Parathyroid adenoma (tissue), 2 donors: Measurements from ENCODE around the gene SNX10.

Source experiments
- H2AFZ ChIP-seq: fragments of 300-600 bp; sonication (generic); one replicate; pipeline ENCODE4 v1.7.0; 2017; ENCODE audit warnings: antibody characterized with exemption, mild to moderate bottlenecking
- H3K27ac ChIP-seq: fragments of 300-600 bp; sonication (generic); one replicate; pipeline ENCODE4 v1.7.0; 2017
- H3K27me3 ChIP-seq: fragments of 300-600 bp; sonication (generic); one replicate; pipeline ENCODE4 v1.7.0; 2017; ENCODE audit warnings: low read length; ENCODE audit not compliant: control insufficient read depth, insufficient read depth
- H3K36me3 ChIP-seq: fragments of 300-600 bp; sonication (generic); one replicate; pipeline ENCODE4 v1.7.0; 2017; ENCODE audit warnings: low read length; ENCODE audit not compliant: control insufficient read depth, insufficient read depth
- H3K4me1 ChIP-seq: fragments of 300-600 bp; sonication (generic); one replicate; pipeline ENCODE4 v1.7.0; 2017; ENCODE audit warnings: control low read depth
- H3K4me2 ChIP-seq: fragments of 300-600 bp; sonication (generic); one replicate; pipeline ENCODE4 v1.7.0; 2017; ENCODE audit warnings: low read length
- H3K4me3 ChIP-seq: fragments of 300-600 bp; sonication (generic); one replicate; pipeline ENCODE4 v1.7.0; 2017; ENCODE audit warnings: low read depth, low read length
- H3K79me2 ChIP-seq: fragments of 300-600 bp; sonication (generic); one replicate; pipeline ENCODE4 v1.7.0; 2017; ENCODE audit warnings: control low read depth
- H3K9ac ChIP-seq: fragments of 300-600 bp; sonication (generic); one replicate; pipeline ENCODE4 v1.7.0; 2017; ENCODE audit warnings: mild to moderate bottlenecking
- H3K9me3 ChIP-seq: fragments of 300-600 bp; sonication (generic); one replicate; pipeline ENCODE4 v1.7.0; 2017; ENCODE audit warnings: low read length; ENCODE audit not compliant: control insufficient read depth
- TF ChIP-seq, protein P1 (sequence below): fragments of 300-600 bp; sonication (generic); IDR thresholded peaks from one replicate; pipeline ENCODE4 v1.7.0; 2017; ENCODE audit warnings: antibody characterized with exemption, mild to moderate bottlenecking
- donor health status: primary hyperparathyroidism.

Gene SNX10

DNA sequence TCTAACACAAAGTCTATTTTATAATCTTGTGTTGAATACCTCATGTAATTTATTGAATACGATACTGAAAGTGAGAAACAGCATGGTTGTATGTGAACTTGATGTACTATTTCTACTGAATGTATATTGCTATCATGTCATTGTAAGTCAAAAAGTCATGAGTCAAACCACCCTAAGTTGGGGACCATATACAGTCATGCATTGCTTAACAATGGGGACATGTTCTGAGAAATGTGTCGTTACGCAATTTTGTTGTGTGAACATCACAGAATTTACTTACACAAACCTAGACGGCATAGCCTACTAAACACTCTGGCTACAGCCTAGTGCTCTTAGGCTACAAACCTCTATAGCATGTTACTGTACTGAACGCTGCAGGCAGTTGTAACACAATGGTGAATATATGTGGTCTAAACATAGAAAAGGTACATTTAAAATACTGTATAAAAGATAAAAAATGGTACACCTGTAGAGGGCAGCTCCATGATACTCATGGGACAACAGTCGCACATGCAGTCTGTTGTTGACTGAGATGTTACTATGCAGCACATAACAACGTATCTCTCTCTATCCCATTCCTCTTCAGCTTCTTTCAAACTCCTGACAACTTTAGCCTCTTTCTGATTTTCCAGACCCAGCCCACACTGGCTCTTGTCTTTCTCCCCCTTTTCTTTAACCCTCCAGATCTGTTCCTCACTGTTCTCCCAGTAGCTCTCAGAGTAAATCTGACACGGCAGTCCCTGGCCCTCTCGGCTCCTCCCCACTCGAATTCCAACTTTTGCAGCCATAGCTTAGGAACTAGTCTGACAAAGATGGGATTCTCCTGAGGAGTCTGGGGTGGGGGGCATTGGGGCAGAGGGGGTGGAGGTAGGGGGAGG is 90.1 kb downstream of the SNX10 start:
- no peaks in the 10 kb centered on the region for H3K79me2 ChIP-seq
- H3K36me3 ChIP-seq, result no peaks in the 10 kb centered on the region
- no peak overlapping the region for H3K27ac ChIP-seq
- H3K4me2 ChIP-seq, result no peak overlapping the region
- TF ChIP-seq, protein P1, sequence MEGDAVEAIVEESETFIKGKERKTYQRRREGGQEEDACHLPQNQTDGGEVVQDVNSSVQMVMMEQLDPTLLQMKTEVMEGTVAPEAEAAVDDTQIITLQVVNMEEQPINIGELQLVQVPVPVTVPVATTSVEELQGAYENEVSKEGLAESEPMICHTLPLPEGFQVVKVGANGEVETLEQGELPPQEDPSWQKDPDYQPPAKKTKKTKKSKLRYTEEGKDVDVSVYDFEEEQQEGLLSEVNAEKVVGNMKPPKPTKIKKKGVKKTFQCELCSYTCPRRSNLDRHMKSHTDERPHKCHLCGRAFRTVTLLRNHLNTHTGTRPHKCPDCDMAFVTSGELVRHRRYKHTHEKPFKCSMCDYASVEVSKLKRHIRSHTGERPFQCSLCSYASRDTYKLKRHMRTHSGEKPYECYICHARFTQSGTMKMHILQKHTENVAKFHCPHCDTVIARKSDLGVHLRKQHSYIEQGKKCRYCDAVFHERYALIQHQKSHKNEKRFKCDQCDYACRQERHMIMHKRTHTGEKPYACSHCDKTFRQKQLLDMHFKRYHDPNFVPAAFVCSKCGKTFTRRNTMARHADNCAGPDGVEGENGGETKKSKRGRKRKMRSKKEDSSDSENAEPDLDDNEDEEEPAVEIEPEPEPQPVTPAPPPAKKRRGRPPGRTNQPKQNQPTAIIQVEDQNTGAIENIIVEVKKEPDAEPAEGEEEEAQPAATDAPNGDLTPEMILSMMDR, result no peak
- H2AFZ ChIP-seq, result no peak overlapping the region
- H3K9ac ChIP-seq, result no peak overlapping the region
- H3K4me1 ChIP-seq, result no peaks in the 10 kb centered on the region
- no peak overlapping the region for H3K4me3 ChIP-seq
- H3K27me3 ChIP-seq, result no peaks in the 10 kb centered on the region
- H3K9me3 ChIP-seq, result no peaks in the 10 kb centered on the region

DNA sequence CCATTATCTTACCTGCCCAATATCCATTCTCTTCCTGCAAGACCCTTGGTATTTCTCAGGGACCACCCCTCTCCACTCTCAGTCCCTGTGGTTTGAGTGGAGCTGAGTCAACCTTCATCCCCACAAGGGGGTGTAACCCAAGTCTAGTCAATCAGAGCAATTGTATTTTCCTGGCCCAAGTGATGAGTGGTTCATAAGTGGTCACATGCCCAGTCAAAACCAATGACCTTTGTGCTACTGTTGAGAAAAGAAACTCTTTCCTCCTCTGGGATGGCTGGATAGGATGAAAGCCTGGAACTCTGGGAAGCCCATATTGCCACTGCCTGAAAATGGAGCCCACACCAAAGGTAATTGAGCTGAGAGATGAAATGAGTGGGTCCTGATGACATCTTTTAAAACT is 93.6 kb downstream of the SNX10 start:
- no peaks in the 10 kb centered on the region for H3K79me2 ChIP-seq
- no peak overlapping the region for H2AFZ ChIP-seq
- H3K4me1 ChIP-seq, result no peaks in the 10 kb centered on the region
- TF ChIP-seq, protein P1, result no peak
- H3K27ac ChIP-seq, result no peak overlapping the region
- H3K27me3 ChIP-seq, result no peaks in the 10 kb centered on the region
- H3K4me2 ChIP-seq, result no peak overlapping the region
- no peaks in the 10 kb centered on the region for H3K36me3 ChIP-seq
- no peak overlapping the region for H3K9ac ChIP-seq
- no peak overlapping the region for H3K4me3 ChIP-seq
- H3K9me3 ChIP-seq, result no peaks in the 10 kb centered on the region

DNA sequence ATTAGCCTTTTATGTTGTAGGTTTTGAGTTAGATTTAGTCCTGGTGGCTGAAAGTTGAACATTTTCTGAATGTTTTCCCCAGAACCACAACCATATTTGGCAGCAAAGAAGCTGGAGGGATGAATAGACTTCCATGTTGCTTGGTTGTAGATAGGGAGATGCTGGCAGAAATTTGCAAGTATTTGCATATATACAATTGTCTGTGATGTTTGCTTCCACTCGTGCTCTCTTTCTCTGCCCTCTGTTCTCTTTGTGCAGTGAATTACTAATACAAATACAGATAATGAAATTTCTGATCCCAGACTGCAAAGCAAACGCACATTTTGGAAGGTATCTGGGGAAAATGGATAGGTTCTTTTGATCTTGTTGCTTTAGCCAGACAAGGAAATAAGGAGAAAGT is 96.1 kb downstream of the SNX10 start:
- Histone ChIP-seq H3K79me2 (no peaks in the 10 kb centered on the region), H3K4me1 (no peaks in the 10 kb centered on the region), H2AFZ (no peak overlapping the region), H3K9ac (no peak overlapping the region), H3K4me3 (no peak overlapping the region), H3K4me2 (no peak overlapping the region), H3K27ac (no peak overlapping the region), H3K36me3 (no peaks in the 10 kb centered on the region), H3K9me3 (no peaks in the 10 kb centered on the region), H3K27me3 (no peaks in the 10 kb centered on the region)
- TF ChIP-seq, protein P1, result no peak

GRCh38 chr7:26388256-26388655 is 96.6 kb downstream of the SNX10 start:
- no peaks in the 10 kb centered on the region for H3K79me2 ChIP-seq
- no peaks in the 10 kb centered on the region for H3K4me1 ChIP-seq
- H3K9me3 ChIP-seq, result no peaks in the 10 kb centered on the region
- H3K36me3 ChIP-seq, result no peaks in the 10 kb centered on the region
- H3K27me3 ChIP-seq, result no peaks in the 10 kb centered on the region
- TF ChIP-seq, protein P1, result no peak
- H3K27ac ChIP-seq, result no peak overlapping the region
- H2AFZ ChIP-seq, result no peak overlapping the region
- no peak overlapping the region for H3K9ac ChIP-seq
- no peak overlapping the region for H3K4me3 ChIP-seq
- H3K4me2 ChIP-seq, result no peak overlapping the region

- no peaks in the 10 kb centered on the region for H3K36me3 ChIP-seq
- no peak overlapping the region for H3K9ac ChIP-seq
- TF ChIP-seq, protein P1, result no peak
- no peak overlapping the region for H3K4me2 ChIP-seq
- no peak overlapping the region for H3K27ac ChIP-seq
- H2AFZ ChIP-seq, result no peak overlapping the region
- H3K79me2 ChIP-seq, result no peaks in the 10 kb centered on the region
- H3K4me1 ChIP-seq, result no peaks in the 10 kb centered on the region
- no peaks in the 10 kb centered on the region for H3K27me3 ChIP-seq
- H3K9me3 ChIP-seq, result no peaks in the 10 kb centered on the region
- no peak overlapping the region for H3K4me3 ChIP-seq
Measured at GRCh38 chr7:26390016-26390415, 98.4 kb downstream of the SNX10 start.
